Posterior cingulate gyrus (tissue), 11 donors: Measurements from ENCODE around the gene DAG1.

ENCODE experiments used
- DNase-seq, 10 donors: peaks; one replicate each; pipeline versions ENCODE4 v3.0.0 to v3.0.0-alpha.2; 2020 to 2021; ENCODE audit warnings: mixed read lengths in 3 of 10
- intact Hi-C: fragments of 100-400 bp; cut with DNase I; formaldehyde crosslinking; loops from one replicate; pipeline ENCODE4 v1.15.1; 2023

DAG1 gene

DNA sequence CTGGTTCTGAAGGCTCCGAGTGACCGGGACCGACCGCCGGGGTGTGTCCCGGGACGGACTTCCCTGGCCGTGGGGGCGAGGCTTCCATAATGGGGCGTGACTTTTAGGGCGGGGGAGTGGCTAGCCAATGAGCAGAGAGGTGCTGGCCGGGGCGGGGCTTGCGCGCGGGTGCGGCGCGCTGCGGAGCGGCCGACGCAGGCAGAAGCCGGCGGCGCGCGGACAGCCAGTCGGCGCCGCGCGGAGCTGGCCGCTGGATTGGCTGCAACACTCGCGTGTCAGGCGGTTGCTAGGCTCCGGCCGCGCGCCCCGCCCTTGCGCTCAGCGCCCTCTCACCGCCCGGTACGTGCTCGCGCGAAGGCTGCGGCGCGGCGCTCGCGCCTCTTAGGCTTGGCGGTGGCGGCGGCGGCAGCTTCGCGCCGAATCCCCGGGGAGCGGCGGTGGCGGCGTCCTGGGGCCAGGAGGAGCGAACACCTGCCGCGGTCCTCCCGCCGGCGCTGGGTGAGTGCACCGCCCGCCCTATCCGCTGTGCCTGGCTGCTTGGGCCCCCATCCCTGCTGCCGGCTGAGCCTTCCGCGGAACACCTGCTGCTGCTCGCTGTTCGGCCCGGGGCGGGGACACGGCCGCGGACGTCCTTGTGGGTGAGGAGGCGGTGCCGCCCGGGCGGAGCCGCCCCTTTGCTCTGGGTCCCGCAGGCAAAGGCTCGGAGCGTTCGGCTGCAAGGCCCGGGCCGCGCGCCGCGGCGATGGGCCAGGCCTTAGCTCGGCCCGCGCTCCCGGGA, at the start of gene DAG1:
DAG1 (plus strand) TSS at position 332 of the 778 bp plus-strand sequence. CDS start 40,268 bp downstream, outside the sequence.
- intact Hi-C loops = loop anchor here (1.0 kb wide), 2 partner anchors 49 to 59 kb away; partner anchors contain the start of gene RHOA
- peak; percentile 93 to 99 (median 95) for DNase-seq

DNA sequence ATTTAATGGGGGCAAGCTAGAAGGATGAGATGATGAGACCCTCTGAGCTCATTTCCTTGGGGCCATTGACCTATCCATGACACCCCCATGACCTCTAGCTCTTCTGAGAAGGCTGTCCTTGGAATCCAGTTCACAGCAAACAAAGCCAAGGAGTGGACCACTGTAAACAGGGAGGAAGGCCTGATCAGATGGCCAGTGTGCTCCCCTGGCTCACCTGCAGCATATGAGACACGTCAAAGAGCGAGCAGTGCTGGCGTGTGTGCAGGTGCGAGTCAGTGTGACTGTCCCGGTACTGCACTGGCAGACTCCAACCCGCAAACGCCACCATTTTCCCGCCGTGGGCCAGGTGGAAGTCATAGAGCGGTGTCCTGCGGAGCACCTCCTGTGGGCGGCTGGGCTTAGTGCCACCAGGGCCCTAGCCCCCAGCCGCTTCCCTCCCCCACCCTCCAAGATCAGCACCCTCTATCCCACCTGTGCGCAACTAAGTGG, 48.1 kb upstream of the DAG1 start:
- DNase-seq = peak in 1 of 10 donors; percentile 77

GRCh38 chr3:49422379-49423248, 47.5 kb upstream of the DAG1 start, which contains the start of gene AMT:
TSS of gene AMT (minus strand) at chr3:49422473. CDS start at chr3:49422450, 23 bp downstream.
- intact Hi-C loops = loop anchor here (10.0 kb wide), 1 partner anchor 298 kb away; the partner anchor contains the start of gene USP19
- DNase-seq = peak in 9 of 10 donors; percentile 30 to 93 (median 46)

More for the DNA sequence above, 48.1 kb upstream of the DAG1 start:
- intact Hi-C loops = loop anchor here (10.0 kb wide), 1 partner anchor 297 kb away; the partner anchor contains the start of gene USP19

- DNase-seq = peak in 2 of 10 donors; percentile 18 to 62
- intact Hi-C loops = loop anchor here (10.0 kb wide), 1 partner anchor 300 kb away; the partner anchor contains the start of gene USP19
Observed at GRCh38 chr3:49424816-49425215, 45.3 kb upstream of the DAG1 start.

DNA sequence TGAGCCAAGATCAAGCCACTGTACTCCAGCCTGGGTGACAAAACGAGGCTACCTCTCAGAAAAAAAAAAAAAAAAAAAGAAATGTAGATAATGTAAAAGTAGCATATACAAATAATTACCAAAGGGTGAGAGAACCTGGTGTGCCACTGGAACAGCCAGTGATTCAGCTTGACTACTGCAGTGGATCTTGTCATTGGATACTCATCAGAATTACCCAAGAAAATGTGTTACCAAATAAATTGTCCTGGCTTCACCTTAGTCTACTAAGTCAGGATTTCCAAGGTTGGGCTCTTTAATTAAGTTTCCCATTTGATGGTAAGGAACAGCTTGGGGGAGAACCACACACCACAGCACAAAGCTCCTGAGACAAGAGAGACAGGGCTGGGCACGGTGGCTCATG, 42.5 kb upstream of the DAG1 start:
- intact Hi-C loops = loop anchor here (10.0 kb wide), 1 partner anchor 303 kb away; the partner anchor contains the start of gene USP19
- DNase-seq = peak in 1 of 10 donors; percentile 9

- intact Hi-C loops = loop anchor here (10.0 kb wide), 1 partner anchor 304 kb away; the partner anchor contains the start of gene USP19
- no peak for DNase-seq
Observed at GRCh38 chr3:49428752-49429080, 41.4 kb upstream of the DAG1 start.

DNA sequence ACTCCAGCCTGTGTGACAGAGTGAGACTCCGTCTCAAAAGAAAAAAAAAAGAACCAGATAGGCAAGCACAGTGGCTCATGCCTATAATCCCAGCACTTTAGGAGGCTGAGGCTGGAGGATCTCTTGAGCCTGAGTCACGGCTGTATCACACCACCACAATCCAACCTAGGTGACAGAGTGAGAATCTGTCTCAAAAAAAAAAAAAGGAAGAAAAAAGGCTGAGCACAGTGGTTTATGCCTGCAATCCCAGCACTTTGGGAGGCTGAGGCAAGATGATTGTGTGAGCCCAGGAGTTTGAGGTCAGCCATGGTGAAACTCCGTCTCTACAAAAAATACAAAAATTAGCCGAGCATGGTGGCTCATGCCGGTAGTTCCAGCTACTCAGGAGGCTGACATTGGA, 35.3 kb upstream of the DAG1 start:
- DNase-seq = no peak
- intact Hi-C loops = no loop called here

DNA sequence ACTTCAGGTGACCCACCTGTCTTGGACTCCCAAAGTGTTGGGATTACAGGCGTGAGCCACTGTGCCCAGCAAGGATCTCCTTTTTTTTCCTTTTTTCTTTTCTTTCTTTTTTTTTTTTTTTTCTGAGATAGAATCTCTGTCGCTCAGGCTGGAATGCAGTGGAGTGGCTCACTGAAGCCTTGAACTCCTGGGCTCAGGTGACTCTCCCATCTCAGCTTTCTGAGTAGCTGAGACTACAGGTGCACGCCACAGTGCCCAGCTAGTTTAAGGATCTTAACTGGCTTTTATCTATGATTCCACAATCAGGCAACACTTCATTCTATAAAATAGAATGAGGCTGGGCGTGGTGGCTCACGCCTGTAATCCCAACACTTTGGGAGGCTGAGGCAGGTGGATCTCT, 24.7 kb upstream of the DAG1 start:
- intact Hi-C loops = no loop called here
- no peak for DNase-seq

DNA sequence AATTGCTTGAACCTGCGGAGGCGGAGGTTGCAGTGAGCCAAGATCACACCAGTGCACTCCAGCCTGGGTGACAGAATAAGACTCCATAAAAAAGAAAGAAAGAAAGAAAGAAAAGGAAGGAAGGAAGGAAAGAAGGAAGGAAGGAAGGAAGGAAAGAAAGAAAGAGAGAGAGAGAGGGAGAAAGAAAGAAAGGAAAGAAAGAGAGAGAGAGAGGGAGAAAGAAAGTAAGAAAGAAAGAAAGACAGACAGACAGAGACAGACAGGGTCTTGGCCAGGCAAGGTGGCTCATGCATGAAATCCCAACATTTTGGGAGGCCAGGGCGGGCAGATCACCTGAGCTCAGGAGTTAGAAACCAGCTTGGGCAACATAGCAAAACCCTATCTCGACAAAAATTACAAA, 16.4 kb upstream of the DAG1 start:
- DNase-seq = no peak
- intact Hi-C loops = no loop called here

- intact Hi-C loops = no loop called here
- DNase-seq = no peak
Observed at GRCh38 chr3:49454458-49454857, 15.6 kb upstream of the DAG1 start.

DNA sequence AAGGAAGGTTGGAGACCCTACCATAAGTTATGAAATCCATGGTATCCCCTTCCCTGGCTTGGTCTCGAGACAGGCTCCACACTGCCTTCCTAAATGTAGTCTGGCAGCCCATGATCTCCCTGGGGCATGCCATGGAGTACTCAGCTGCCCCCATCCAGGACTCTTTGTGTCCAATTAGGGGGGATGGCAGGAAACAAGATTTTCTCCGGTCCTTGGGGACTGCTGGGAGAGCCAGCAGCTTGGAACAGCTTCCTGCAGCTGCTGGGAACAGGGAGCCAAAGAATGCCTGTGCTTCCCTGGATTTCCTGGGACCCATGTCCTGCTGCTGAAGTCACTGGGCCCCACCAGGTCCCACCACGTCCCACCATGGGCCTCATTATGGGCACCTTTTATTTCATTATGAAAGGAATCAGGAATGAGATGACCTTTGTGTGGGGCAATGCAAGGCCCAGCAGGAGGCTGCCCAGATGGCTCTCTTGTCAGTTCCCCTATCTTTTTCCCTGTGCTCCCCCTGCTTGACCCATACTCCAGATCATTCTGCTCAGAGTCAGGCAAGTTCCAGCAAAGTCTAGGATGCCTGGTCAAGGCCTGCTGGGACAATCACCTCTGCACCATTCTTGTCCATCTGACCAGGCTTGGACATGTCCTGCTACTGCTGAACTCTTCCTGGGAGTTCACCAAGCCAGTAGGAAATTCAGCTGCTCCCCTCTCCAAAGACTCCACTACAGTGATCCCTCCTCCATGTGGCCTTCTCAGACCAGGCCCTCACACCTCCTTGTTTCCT, 15.0 kb upstream of the DAG1 start:
- no peak for DNase-seq
- intact Hi-C loops = no loop called here

DNA sequence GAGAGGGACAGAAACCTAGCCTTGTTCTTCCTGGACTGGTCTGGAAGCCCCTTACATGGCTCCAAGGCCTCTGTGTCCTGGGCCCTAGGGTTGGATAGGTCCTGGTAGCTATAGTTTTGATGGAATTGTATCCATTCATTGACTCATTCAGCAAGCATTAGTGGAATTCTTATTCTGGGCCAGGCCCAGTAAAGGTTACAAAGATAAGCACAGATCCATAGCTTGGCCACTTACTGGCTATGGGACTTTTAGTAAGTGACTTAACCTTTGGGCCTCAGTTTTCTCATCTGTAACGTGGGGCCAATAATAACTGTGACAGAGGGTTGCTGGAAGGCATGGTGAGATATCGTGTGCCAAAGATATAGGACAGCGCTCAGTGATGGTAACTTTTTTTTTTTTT, 13.6 kb upstream of the DAG1 start:
- intact Hi-C loops = no loop called here
- no peak for DNase-seq

GRCh38 chr3:49460188-49460890, 9.7 kb upstream of the DAG1 start:
- peak in 2 of 10 donors; percentile 40 to 67 for DNase-seq
- intact Hi-C loops = no loop called here

DNA sequence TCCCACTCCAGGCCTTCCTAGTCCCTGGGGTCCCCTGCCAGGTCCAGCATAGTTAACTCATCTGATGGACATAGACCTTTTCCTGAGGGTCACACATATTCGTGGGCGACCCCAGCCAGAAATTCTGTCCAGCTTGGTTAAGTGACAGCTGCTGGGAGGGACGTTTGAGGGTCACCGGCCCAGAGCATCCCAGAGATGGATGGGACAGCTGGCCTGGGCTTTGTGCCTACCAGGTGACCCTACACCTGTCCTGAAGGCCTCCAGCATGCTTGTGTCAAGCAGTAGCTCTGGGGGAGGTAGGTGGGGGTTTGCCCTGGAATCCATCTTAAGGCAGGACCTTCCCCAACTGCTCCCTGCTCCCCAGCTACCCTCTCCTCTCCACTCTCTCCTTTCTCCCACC, 9.1 kb upstream of the DAG1 start:
- peak in 2 of 10 donors; percentile 26 to 75 for DNase-seq
- intact Hi-C loops = no loop called here

DNA sequence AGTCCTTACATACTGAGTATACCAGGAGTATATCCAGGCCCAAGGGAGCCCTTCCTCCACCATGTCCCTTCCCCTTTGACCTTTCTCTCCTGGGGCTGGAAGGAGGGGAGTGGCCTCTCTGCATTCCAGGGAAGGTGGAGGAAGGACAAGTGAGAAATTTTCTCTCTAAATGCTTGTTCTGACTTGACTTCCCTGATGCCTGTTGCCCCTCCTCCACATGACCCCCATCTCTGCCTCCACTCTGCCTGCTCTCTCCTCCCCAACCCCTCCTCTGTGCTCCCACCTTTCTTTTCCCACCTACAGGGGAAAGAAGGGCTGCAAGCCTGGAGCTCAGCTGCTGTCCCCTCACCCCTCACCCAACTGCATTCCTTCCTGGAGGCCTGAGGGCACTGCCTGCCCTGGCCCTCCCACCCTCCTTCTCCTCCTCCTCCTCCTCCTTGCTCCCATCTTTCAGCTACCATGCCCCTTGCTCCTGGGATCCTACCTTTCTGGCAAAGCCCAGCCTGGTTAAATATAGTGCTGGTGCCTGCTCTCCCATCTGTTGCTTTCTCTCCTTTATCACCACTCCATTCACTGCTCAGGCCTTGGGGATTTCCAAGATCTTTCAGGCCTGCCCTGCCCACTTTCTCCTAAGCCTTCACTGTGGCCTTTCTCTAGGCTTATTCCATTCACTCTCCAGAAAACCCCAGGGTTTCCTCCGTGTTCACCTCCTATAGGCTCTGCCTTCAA, 8.5 kb upstream of the DAG1 start:
- intact Hi-C loops = no loop called here

GRCh38 chr3:49462222-49462621, 7.8 kb upstream of the DAG1 start:
- DNase-seq = peak in 1 of 10 donors; percentile 11
- intact Hi-C loops = no loop called here

More for the DNA sequence above, 8.5 kb upstream of the DAG1 start:
- DNase-seq = peak in 1 of 10 donors; percentile 24

- DNase-seq = peak in 7 of 10 donors; percentile 8 to 85 (median 26)
- intact Hi-C loops = no loop called here
Observed at GRCh38 chr3:49465270-49466034, 4.6 kb upstream of the DAG1 start.

- intact Hi-C loops = no loop called here
Observed at GRCh38 chr3:49466085-49466484, 4.0 kb upstream of the DAG1 start.

More at GRCh38 chr3:49466085-49466484, 4.0 kb upstream of the DAG1 start:
- DNase-seq = peak in 1 of 10 donors; percentile 6
